ENCODE data around the gene WDR64.

Gene WDR64

GRCh38 chr1:241637046-241637590 is 15.0 kb upstream of the WDR64 start:
- no peak for TF ChIP-seq CTCF (conservative IDR thresholded peaks at IDR 0.05; ENCODE audit: low read depth)
- no peak overlapping the region for H3K27ac ChIP-seq
- POLR2A ChIA-PET (ENCODE audit: low non-redundant PET) = no interaction called here
- CTCF ChIA-PET = no interaction called here
- DNase-seq (ENCODE audit: low spot score) = no peak

- no peak overlapping the region for H3K27ac ChIP-seq
- CTCF ChIA-PET = no interaction called here
- POLR2A ChIA-PET (ENCODE audit: low non-redundant PET) = no interaction called here
- no peak for DNase-seq (ENCODE audit: low spot score)
- no peak for TF ChIP-seq CTCF (conservative IDR thresholded peaks at IDR 0.05; ENCODE audit: low read depth)
These were observed 14.5 kb upstream of the WDR64 start for GRCh38 chr1:241637604-241638003.

- no peak overlapping the region for H3K27ac ChIP-seq
- ChIA-PET CTCF (no interaction called here), POLR2A (ENCODE audit: low non-redundant PET) (no interaction called here)
- DNase-seq (ENCODE audit: low spot score) = no peak
- TF ChIP-seq CTCF (conservative IDR thresholded peaks at IDR 0.05; ENCODE audit: low read depth) = no peak
These were observed 13.9 kb upstream of the WDR64 start for GRCh38 chr1:241638099-241638682.

- H3K27ac ChIP-seq = peak overlapping the region; percentile 84
- POLR2A ChIA-PET (ENCODE audit: low non-redundant PET) = no interaction called here
- CTCF ChIA-PET = no interaction called here
- no peak for DNase-seq (ENCODE audit: low spot score)
- no peak for TF ChIP-seq CTCF (conservative IDR thresholded peaks at IDR 0.05; ENCODE audit: low read depth)
These were observed 13.0 kb upstream of the WDR64 start for GRCh38 chr1:241638909-241639622.

- POLR2A ChIA-PET (ENCODE audit: low non-redundant PET) = interaction anchor here (0.6 to 1.0 kb wide), 2 partner anchors 28 to 49 kb away, joined by 3 to 7 read pairs; no protein-coding TSS in a partner anchor
- no peak for DNase-seq (ENCODE audit: low spot score)
These were observed 12.4 kb upstream of the WDR64 start for GRCh38 chr1:241639623-241640148.

More at GRCh38 chr1:241639623-241640148, 12.4 kb upstream of the WDR64 start:
- TF ChIP-seq CTCF (conservative IDR thresholded peaks at IDR 0.05; ENCODE audit: low read depth) = no peak
- H3K27ac ChIP-seq = peak overlapping the region; percentile 84
- CTCF ChIA-PET = no interaction called here

Data from RWPE1 (cell line).